Measurements from ENCODE around the gene ERFE. TPM values are rescaled to one million over a fixed set of nuclear protein-coding genes. Genes with fewer than 3 reads are reported as not detected.

The ERFE gene
- polyA plus RNA-seq, 1 experiment: 2.9 TPM

DNA sequence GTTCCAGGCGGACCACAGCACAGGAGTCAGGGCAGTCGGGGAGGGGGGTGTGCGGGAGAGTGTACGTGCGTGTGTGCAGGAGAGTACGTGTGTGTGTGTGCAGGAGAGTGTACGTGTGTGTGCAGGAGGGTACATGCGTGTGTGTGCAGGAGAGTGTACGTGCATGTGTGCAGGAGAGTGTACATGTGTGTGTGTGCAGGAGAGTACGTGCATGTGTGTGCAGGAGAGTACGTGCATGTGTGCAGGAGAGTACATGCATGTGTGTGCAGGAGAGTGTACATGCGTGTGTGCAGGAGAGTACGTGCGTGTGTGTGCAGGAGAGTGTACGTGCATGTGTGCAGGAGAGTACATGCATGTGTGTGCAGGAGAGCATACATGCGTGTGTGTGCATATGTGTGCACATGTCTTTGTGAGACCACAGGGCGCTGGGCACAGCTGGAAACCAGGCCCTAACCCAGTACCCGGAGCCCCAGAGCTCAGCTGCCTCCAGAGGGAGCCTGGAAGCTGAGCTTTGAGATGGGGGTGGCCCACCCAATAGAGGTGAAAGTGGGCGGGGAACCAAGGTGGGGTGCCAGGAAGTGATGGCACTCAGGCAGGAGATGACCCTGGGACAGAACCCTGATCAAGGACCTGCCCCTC is 34.2 kb upstream of the ERFE start:
- no peak for DNase-seq (ENCODE audit: low read depth)
- TF ChIP-seq, protein P1, sequence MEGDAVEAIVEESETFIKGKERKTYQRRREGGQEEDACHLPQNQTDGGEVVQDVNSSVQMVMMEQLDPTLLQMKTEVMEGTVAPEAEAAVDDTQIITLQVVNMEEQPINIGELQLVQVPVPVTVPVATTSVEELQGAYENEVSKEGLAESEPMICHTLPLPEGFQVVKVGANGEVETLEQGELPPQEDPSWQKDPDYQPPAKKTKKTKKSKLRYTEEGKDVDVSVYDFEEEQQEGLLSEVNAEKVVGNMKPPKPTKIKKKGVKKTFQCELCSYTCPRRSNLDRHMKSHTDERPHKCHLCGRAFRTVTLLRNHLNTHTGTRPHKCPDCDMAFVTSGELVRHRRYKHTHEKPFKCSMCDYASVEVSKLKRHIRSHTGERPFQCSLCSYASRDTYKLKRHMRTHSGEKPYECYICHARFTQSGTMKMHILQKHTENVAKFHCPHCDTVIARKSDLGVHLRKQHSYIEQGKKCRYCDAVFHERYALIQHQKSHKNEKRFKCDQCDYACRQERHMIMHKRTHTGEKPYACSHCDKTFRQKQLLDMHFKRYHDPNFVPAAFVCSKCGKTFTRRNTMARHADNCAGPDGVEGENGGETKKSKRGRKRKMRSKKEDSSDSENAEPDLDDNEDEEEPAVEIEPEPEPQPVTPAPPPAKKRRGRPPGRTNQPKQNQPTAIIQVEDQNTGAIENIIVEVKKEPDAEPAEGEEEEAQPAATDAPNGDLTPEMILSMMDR (IDR thresholded peaks at IDR 0.05; ENCODE audit: insufficient read depth, low read depth, low read length): no peak
- ChIA-PET CTCF (interaction anchor here (0.8 kb wide), 1 partner anchor 10 kb away, joined by 4 read pairs; no protein-coding TSS in a partner anchor), POLR2A (no interaction called here)
- Histone ChIP-seq H3K4me3 (ENCODE audit: low read depth, low read length) (no peak overlapping the region), H3K36me3 (ENCODE audit: control insufficient read depth, insufficient read depth, low read length) (no peaks in the 10 kb centered on the region), H3K27me3 (ENCODE audit: control insufficient read depth, insufficient read depth, low read length) (peaks cover 3% of the 10 kb centered on the region)

DNA sequence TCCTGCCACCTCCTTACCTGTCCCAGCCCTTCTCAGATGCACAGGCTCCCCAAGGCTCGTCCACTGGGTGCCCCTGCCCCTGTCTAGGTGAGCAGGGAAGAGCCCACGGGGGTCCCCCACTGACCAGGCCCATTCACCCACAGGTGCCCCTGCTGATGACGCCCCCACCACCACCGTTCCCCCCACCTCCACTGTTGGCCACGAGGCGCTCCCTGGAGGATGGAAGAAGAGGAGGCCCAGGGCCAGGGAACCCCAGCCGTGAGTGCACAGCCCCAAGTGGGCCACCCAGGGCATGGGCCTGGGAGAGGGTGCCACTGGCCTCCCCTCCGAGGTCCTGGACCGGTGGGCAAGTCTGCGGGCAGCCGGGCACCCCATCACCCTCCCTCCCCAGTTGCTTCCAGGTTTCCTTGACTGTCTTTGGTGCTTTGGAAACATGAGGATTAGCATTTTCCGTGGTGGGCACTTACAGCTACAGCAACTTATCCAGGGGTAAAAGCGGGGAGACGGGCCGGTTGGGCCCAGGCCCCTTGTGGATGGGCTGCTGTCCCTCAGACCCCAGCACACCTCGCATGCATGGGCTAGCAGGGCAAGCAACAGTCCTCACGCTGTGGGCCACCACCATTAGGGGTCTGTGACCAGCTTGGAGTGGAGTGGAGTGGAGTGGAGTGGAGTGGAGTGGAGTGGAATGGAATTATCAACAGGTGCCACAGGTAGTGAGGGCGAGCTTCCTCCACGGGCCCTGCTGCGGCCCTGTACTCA is 33.5 kb upstream of the ERFE start:
- CTCF ChIA-PET: interaction anchor here (0.8 kb wide), 1 partner anchor 9 kb away, joined by 4 read pairs; no protein-coding TSS in a partner anchor
- Histone ChIP-seq H3K27me3 (ENCODE audit: control insufficient read depth, insufficient read depth, low read length) (peaks cover 3% of the 10 kb centered on the region), H3K4me3 (ENCODE audit: low read depth, low read length) (no peak overlapping the region), H3K36me3 (ENCODE audit: control insufficient read depth, insufficient read depth, low read length) (no peaks in the 10 kb centered on the region)
- POLR2A ChIA-PET: no interaction called here
- TF ChIP-seq, protein P1 (IDR thresholded peaks at IDR 0.05; ENCODE audit: insufficient read depth, low read depth, low read length): no peak
- DNase-seq (ENCODE audit: low read depth): no peak

DNA sequence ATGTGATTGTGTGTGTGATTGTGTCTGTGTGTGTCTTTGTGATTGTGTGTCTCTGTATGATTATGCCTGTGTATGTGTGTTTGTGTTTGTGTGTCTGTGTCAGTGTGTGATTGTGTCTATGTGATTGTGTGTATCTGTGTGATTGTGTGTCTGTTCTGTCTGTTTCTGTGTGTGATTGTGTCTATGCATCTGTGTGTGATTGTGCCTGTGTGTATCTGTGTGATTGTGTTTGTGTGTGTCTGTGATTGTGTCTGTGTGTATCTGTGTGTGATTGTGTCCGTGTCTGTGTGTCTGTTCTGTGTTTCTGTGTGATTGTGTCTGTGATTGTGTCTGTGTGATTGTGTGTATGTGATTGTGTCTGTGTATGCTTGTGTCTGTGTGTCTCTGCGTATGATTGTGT is 32.4 kb upstream of the ERFE start:
- no peaks in the 10 kb centered on the region for H3K36me3 ChIP-seq (ENCODE audit: control insufficient read depth, insufficient read depth, low read length)
- POLR2A ChIA-PET: no interaction called here
- CTCF ChIA-PET: no interaction called here

DNA sequence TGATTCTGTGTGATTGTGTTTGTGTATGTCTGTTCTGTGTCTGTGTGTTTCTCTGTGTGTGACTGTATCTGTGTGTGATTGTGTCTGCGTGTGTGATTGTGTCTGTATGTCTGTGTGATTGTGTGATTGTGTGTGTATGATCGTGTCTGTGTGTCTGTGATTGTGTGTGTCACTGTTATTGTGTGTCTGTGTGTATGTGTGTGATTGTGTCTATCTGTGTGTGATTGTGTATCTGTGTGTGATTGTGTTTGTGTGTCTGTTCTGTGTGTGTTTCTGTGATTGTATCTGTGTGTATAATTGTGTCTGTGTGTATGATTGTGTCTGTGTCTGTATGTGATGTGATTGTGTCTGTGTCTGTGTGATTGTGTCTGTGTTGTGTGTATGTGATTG is 32.0 kb upstream of the ERFE start:
- H3K27me3 ChIP-seq (ENCODE audit: control insufficient read depth, insufficient read depth, low read length): no peaks in the 10 kb centered on the region
- no peaks in the 10 kb centered on the region for H3K36me3 ChIP-seq (ENCODE audit: control insufficient read depth, insufficient read depth, low read length)
- POLR2A ChIA-PET: no interaction called here
- TF ChIP-seq, protein P1 (IDR thresholded peaks at IDR 0.05; ENCODE audit: insufficient read depth, low read depth, low read length): no peak
- DNase-seq (ENCODE audit: low read depth): no peak
- CTCF ChIA-PET: interaction anchor here (0.6 to 1.0 kb wide), 3 partner anchors 11 to 181 kb away, joined by 3 to 5 read pairs (median 4); partner anchors contain the start of gene KLHL30
- no peak overlapping the region for H3K4me3 ChIP-seq (ENCODE audit: low read depth, low read length)

More for the DNA sequence above, 32.4 kb upstream of the ERFE start:
- Histone ChIP-seq H3K27me3 (ENCODE audit: control insufficient read depth, insufficient read depth, low read length) (no peaks in the 10 kb centered on the region), H3K4me3 (ENCODE audit: low read depth, low read length) (no peak overlapping the region)
- DNase-seq (ENCODE audit: low read depth): no peak
- TF ChIP-seq, protein P1 (IDR thresholded peaks at IDR 0.05; ENCODE audit: insufficient read depth, low read depth, low read length): no peak
